ENCODE data around the gene TTL.
"Not testable (repeated sequence)": the region's sequence is repeated elsewhere in the genome, so short reads cannot be mapped to it uniquely, and the experiment has no call there.

The TTL gene

GRCh38 chr2:112524276-112524675 lies 42.3 kb downstream of the TTL start:
- DNase-seq = not testable (repeated sequence)

GRCh38 chr2:112528541-112528940 lies 46.6 kb downstream of the TTL start:
- no peak for DNase-seq

- DNase-seq = no peak
Observed at GRCh38 chr2:112529757-112530156, 47.8 kb downstream of the TTL start.

DNA sequence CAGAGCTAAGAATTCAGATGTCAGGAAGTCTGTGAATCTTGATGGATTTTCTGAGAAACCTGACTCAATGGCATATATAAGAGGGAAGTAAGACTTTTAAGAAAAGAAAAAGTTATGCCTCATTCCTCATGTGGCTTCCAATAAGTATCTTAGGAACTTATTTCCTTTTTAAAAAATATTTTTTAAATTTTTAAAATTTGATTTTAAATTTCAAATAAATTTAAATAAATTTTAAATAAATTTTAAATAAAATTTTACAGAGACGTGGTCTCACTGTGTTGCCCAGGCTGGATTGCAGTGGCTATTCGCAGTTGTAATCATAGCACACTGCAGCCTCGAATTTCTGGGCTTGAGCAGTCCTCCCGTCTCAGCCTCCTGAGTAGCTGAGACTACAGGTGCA lies 48.8 kb downstream of the TTL start:
- DNase-seq = no peak

DNA sequence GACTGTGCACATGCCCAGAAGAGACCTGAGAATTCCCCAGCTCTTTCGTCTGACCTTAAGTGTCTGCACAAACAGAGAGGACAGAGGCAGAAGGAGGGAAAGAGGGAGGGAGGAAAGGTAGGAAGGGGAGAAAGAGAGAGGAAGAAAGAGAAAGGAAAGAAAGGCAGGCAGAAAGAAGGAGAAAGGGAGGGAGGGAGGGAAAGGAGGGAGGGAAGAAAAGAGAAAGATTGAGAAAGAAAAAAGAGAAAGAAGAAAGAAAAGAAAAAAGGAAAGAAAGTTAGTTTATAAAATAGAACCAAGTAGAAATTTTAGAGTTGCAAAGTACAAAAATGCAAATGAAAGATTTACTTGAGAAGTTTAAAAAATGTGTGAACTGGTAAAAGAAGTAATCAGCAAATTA lies 52.9 kb downstream of the TTL start:
- DNase-seq = no peak

GRCh38 chr2:112536665-112537064 lies 54.7 kb downstream of the TTL start:
- DNase-seq = not testable (repeated sequence)

DNA sequence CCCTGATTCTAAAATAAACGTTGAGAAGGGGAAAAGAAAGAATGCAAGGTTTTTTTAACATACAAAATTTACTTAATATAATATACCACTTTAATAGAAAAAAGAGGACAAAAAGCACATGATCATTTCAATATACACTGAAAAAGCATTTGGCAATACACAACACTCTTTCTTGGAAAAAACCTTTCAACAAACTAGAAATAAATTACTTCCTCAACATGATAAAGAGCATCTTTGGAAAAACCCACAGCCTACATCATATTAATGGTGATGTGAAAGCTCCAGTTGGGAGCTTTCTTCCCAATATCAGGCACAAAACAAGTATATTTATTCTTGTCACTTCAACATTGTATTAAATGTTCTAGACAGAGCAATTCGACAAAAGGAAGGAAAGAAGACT lies 57.4 kb downstream of the TTL start:
- no peak for DNase-seq

GRCh38 chr2:112540906-112541305 lies 59.0 kb downstream of the TTL start:
- DNase-seq = no peak

- DNase-seq = peak; percentile 66
Observed at GRCh38 chr2:112541315-112542122, 59.6 kb downstream of the TTL start.

DNA sequence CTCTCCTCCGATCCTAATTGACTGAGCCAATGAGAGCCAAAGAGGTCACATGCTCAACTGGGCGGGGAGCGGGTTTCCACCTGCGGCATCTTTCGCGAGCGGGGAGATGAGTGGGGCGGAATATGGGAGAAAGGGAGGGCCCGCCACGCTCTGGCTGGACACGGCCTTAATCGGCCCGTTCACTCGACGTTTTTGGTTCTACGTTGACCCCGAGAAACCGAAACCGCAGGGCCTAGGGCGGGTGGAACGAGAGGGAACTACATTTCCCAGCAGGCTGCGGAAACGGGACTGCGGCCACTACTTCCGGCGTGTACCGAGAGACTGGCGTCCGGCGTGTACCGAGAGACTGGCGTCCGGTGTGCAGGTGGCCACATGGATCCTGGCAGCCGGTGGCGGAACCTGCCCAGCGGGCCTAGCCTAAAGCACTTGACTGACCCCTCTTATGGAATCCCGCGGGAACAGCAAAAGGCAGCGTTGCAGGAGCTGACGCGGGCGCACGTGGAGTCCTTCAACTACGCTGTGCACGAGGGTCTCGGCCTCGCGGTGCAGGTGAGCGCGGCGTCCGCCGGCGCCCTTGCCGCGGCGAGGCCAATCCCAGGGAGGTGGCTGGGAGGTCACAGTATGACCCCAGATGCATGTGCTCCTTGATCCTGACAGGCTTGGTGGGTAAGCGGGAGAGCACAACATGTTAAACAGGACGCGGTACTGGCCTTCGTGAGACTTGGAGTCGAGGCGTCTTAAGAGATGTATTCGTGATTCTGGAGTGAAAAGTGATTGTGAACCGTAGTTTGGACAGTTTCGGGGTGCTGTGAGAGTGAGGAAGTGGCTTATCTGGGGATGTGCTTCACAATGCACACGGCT lies 60.4 kb downstream of the TTL start, which contains the start of gene POLR1B:
Gene POLR1B (plus strand): TSS at position 343 of the 861 bp plus-strand sequence. CDS start 30 bp downstream, at position 373.
- DNase-seq = peak; percentile 71

DNA sequence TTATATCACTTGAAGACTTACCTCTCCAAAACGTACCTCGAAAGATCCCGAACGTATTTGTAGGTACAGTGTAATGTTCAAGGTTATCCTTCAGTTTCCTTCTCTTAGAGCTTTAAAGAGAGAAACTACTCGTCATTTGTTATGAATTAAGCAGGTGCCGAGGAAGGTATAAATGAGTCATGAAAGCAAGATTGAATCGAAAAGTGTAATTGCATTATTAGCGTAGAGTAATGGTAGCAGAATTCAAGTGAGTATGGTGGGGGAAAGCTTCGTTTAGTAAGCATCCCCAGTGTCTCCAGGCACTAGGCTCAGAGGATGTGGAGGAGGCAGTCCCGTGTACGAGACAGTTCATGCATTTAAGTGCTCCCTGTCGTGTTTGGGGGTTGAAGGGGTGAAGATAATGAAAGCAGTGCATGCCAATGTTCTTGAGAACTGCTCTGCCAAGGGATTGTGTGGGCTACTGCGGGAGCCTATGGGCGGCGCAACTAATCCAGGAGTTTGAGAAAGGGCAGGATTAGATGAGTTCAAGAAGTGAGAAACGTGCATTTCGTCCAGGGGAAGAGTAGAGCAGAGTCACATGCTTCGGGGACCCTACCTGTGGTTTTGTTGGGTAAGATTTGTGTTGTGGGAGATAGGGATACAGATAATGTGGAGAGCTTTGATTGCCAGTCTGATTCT lies 61.2 kb downstream of the TTL start:
- DNase-seq = no peak

DNA sequence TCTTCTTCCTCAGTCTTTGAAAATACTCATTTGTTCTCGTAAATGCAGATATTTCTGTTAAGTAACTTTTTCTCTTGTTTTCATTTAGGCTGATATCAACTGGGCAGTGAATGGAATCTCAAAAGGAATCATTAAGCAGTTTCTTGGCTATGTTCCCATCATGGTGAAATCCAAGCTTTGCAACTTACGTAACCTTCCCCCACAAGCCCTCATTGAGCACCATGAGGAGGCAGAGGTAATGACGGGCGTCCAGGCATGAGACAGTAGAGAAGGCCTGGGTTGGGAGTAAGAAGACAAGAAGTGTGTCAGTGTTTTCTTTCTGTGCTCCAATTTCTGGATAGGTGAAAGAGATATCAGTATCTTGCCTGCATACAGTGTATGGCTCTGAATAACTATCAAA lies 65.4 kb downstream of the TTL start:
- DNase-seq = no peak

DNA sequence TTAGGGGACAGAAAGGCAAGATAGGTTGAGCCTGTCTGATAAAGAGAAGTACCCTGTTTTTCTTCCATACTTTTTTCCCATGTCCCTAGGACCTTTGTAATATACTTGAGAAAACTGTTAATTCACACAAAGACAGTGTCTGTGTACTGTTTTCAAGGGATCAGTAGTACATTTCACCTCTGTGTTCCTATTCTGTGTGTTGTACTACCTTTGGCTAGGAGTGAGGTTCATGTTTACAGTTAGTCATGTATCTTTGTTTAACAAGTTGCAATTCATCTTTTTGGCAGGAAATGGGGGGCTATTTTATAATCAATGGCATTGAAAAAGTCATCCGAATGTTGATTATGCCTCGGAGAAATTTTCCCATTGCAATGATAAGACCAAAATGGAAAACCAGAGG lies 67.0 kb downstream of the TTL start:
- DNase-seq = no peak

GRCh38 chr2:112566104-112566503 lies 84.1 kb downstream of the TTL start:
- DNase-seq = no peak

DNA sequence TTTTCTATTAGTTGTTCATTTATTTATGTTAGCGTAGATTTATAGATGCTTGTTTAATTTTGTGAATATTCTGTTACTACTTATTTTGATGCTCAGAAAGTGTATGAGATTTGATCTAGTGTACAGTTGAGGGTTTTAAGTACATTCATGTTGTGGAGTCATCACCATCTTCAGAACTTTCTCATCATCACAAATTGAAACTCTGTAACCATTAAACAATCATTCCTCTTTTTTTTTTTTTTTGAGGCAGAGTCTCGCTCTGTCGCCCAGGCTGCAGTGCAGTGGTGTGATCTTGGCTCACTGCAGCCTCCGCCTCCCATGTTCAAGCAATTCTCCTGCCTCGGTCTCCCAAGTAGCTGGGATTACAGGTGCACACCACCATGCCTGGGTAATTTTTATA lies 84.6 kb downstream of the TTL start:
- DNase-seq = not testable (repeated sequence)

DNA sequence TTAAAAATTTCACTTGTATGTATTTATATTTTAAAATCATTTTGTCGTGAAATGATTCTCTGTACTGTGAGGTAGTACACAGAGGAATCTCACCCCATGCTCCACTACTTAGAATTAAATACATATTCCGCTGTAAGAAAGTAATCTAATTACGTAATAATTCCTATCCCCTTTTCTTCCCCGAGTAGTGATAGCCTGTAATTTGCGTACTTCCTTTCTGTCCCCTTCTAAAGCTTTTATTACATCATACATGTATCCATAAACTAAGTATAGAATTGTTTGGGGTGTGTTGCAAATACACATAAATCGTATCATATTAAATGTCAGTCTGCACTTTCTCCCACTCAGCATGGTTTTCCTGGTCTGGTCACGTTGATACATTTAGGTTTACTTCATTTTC lies 90.0 kb downstream of the TTL start:
- DNase-seq = no peak

GRCh38 chr2:112577756-112578155 lies 95.8 kb downstream of the TTL start:
- no peak for DNase-seq

- DNase-seq = no peak
Observed at GRCh38 chr2:112579241-112579640, 97.3 kb downstream of the TTL start.

GRCh38 chr2:112580084-112580483 lies 98.1 kb downstream of the TTL start:
- DNase-seq = no peak

DNA sequence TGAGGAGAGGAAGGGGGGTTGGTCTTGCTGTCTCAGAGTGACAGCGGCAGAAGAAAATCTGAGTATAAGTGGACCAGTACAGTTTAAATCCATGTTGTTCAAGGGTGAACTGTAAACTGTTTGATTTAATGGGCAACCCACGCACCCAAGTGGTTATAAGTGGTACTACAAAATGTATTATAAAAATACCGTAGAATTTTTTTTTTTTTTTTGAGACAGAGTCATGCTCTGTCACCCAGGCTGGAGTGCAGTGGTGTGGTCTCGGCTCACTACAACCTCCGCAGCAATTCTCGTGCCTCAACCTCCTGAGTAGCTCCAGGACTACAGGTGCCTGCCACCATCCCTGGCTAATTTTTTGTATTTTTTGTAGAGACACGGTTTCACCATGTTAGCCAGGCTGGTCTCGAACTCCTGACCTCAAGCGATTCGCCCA lies 100.4 kb downstream of the TTL start:
- DNase-seq = peak; percentile 7

- DNase-seq = no peak
Observed at GRCh38 chr2:112583497-112584133, 101.7 kb downstream of the TTL start.

- DNase-seq = peak; percentile 90
Observed at GRCh38 chr2:112584134-112584890, 102.4 kb downstream of the TTL start, which contains the start of gene CHCHD5. CHCHD5 (plus strand) TSS chr2:112584609; CDS start chr2:112584648, 39 bp downstream.

Measured in stimulated activated CD4-positive, alpha-beta T cell treated with anti-CD3 and anti-CD28 coated beads, Interleukin-4, amount 100 ng/mL, for 1 hour (primary cell).